ENCODE data around the gene SORCS2. TPM values are rescaled to one million over a fixed set of nuclear protein-coding genes. Genes with fewer than 3 reads are reported as not detected.

Gene SORCS2
- total and polyA plus RNA-seq, 2 of the 4 experiments (the other 2 are of a cell fraction), result 0.36 to 0.62 TPM

GRCh38 chr4:7187691-7188090 is 4.6 kb upstream of the SORCS2 start:
- Histone ChIP-seq H3K4ac (ENCODE audit: low read depth, low read length) (no peak overlapping the region), H2BK120ac (ENCODE audit: low read depth, low read length) (no peak overlapping the region), H4K20me1 (ENCODE audit: insufficient read depth, low read length) (peaks cover 3% of the 10 kb centered on the region; the same call in 1 of the 2 replicates), H2AFZ (replicated peaks; ENCODE audit: low read length, poor library complexity) (no peak overlapping the region), H4K91ac (ENCODE audit: insufficient read depth, low read depth, low read length) (no peak overlapping the region), H2BK15ac (ENCODE audit: low read depth, low read length) (no peak overlapping the region), H3K4me3 (ENCODE audit: insufficient read depth, low read depth, low read length) (no peak overlapping the region), H3K9me1 (ENCODE audit: insufficient read depth, low read length) (no peaks in the 10 kb centered on the region), H3K56ac (ENCODE audit: extremely low read depth, insufficient read depth, low read length) (no peak overlapping the region), H3K14ac (replicated peaks; ENCODE audit: low read depth, low read length) (no peak overlapping the region), H2AK9ac (replicated peaks; ENCODE audit: low read depth, low read length, poor library complexity) (no peak overlapping the region), H3K4me1 (ENCODE audit: control insufficient read depth, insufficient read depth, low read length) (no peaks in the 10 kb centered on the region; the same call in 1 of the 2 replicates), H4K5ac (ENCODE audit: low read depth, low read length) (no peak overlapping the region), H3K18ac (ENCODE audit: low read depth, low read length) (no peak overlapping the region), H2BK5ac (ENCODE audit: low read depth, low read length, poor library complexity, severe bottlenecking) (no peak overlapping the region), H3K36me3 (ENCODE audit: control insufficient read depth, insufficient read depth, low read length) (no peaks in the 10 kb centered on the region), H3K4me2 (ENCODE audit: low read depth, low read length) (no peak overlapping the region), H3K9me3 (ENCODE audit: control insufficient read depth, insufficient read depth, low read length) (peaks cover 2% of the 10 kb centered on the region), H3K27ac (ENCODE audit: insufficient read depth, low read length) (no peak overlapping the region), H4K8ac (ENCODE audit: low read depth in 2 of 2, low read length in 2 of 2) (no peak overlapping the region), H3K9ac (ENCODE audit: low read depth, low read length) (no peak overlapping the region), H3K79me1 (ENCODE audit: low read depth in 1 of 2, low read length in 2 of 2) (no peaks in the 10 kb centered on the region), H3K23ac (ENCODE audit: low read depth, low read length) (no peak overlapping the region), H2AK5ac (ENCODE audit: low read depth, low read length) (no peak overlapping the region), H3K27me3 (ENCODE audit: control insufficient read depth, insufficient read depth, low read length) (peaks cover 62% of the 10 kb centered on the region), H2BK20ac (ENCODE audit: low read depth, low read length) (no peak overlapping the region)
- TF ChIP-seq BHLHE40 (IDR thresholded peaks at IDR 0.05; ENCODE audit: low read depth, low read length), result no peak
- TF ChIP-seq SMC3 (IDR thresholded peaks at IDR 0.05; ENCODE audit: low read depth, low read length), result no peak
- no peak for TF ChIP-seq CTCF (conservative IDR thresholded peaks at IDR 0.05; ENCODE audit: low read depth, low read length)
- no peak for TF ChIP-seq MAFK (IDR thresholded peaks at IDR 0.05; ENCODE audit: low read depth, low read length)
- TF ChIP-seq RCOR1 (IDR thresholded peaks at IDR 0.05; ENCODE audit: insufficient replicate concordance, low read length), result no peak
- no peak for TF ChIP-seq FOS (IDR thresholded peaks at IDR 0.05; ENCODE audit: low read depth, low read length)
- TF ChIP-seq USF2 (IDR thresholded peaks at IDR 0.05; ENCODE audit: low read depth, low read length), result no peak
- no peak for TF ChIP-seq RAD21 (IDR thresholded peaks at IDR 0.05; ENCODE audit: low read length)
- TF ChIP-seq NFE2L2 (IDR thresholded peaks at IDR 0.05; ENCODE audit: low read depth, low read length), result no peak
- TF ChIP-seq POLR2A (IDR thresholded peaks at IDR 0.05; ENCODE audit: low read depth, low read length), result no peak
- no peak for TF ChIP-seq MXI1 (IDR thresholded peaks at IDR 0.05; ENCODE audit: borderline replicate concordance, low read depth, low read length)
- no peak for TF ChIP-seq CHD1 (IDR thresholded peaks at IDR 0.05; ENCODE audit: low read depth, low read length)
- no peak for TF ChIP-seq CEBPB (IDR thresholded peaks at IDR 0.05; ENCODE audit: low read depth, low read length)
- WGBS, 2 experiments (ENCODE audit: extremely low coverage in 2 of 2, insufficient read length in 1 of 2), result 55% methylated on average over 3 of the region's 7 CpGs; no CpG with 5 or more reads in 1 of the 2 experiments
- dilution Hi-C loops (cut with HindIII; ENCODE audit: low sequenced_read_pairs, unreplicated experiment) (no loop called here), intact Hi-C loops (cut with micrococcal nuclease) (no loop called here), in situ Hi-C loops (cut with MboI; ENCODE audit: low sequenced_read_pairs) (no loop called here)
- ChIA-PET CTCF (no interaction called here), POLR2A (ENCODE audit: unreplicated experiment) (no interaction called here)
- no peak for ATAC-seq (ENCODE audit: low read depth)
- no peak for DNase-seq
- no TSS peak for BruUV-seq (replicated peaks)
